Activated CD8-positive, alpha-beta memory T cell treated with anti-CD3 and anti-CD28 coated beads, Interleukin-2, amount 10 ng/mL, durations not matched to agents 7 days and 5 days (primary cell): ENCODE results near the gene APLP2. TPM values are rescaled to one million over a fixed set of nuclear protein-coding genes. Genes with fewer than 3 reads are reported as not detected.
"Not testable (repeated sequence)": the region's sequence is repeated elsewhere in the genome, so short reads cannot be mapped to it uniquely, and the experiment has no call there.

Experiments
- ATAC-seq: fragments of 150-1000 bp; cut with Tn5 transposase; one replicate; pipeline ENCODE4 v1.10.0; 2021; ENCODE audit warnings: moderate library complexity
- CTCF ChIA-PET: fragments of 350-600 bp; sonication (Branson Sonifier 250); formaldehyde crosslinking; loops from one replicate; lab custom pipeline; 2021; ENCODE audit warnings: antibody characterized with exemption; lab: Charles Lee
- DNase-seq: peaks from one replicate; pipeline ENCODE4 v3.0.0-alpha.2; 2020
- H3K27ac Mint-ChIP-seq: one replicate; pipeline ENCODE4 v1.8.0; 2021; ENCODE audit warnings: mild to moderate bottlenecking, mixed read lengths
- H3K27me3 Mint-ChIP-seq: one replicate; pipeline ENCODE4 v1.8.0; 2021; ENCODE audit warnings: mixed read lengths
- H3K36me3 Mint-ChIP-seq: one replicate; pipeline ENCODE4 v1.8.0; 2021; ENCODE audit warnings: mild to moderate bottlenecking, mixed read lengths
- H3K4me1 Mint-ChIP-seq: one replicate; pipeline ENCODE4 v1.8.0; 2021; ENCODE audit warnings: mixed read lengths
- H3K4me3 Mint-ChIP-seq: one replicate; pipeline ENCODE4 v1.8.0; 2021; ENCODE audit warnings: mild to moderate bottlenecking, moderate library complexity, mixed read lengths
- H3K9me3 Mint-ChIP-seq: one replicate; pipeline ENCODE4 v1.8.0; 2022; ENCODE audit warnings: low read depth, mixed read lengths
- total RNA-seq, 2 experiments: library from RNA; stranded (reverse); gene quantifications; one replicate each; pipeline ENCODE4 v1.2.3, GENCODE V29; 2021

The APLP2 gene
- 10 to 100 TPM; 21.9 to 33.5 TPM for total RNA-seq

GRCh38 chr11:130069659-130070108 is at the start of gene APLP2:
Gene APLP2, plus strand, starts transcription at chr11:130069894. Its CDS starts 84 bp downstream, at chr11:130069978.
- peak within 1 kb of the TSS; percentile 91 for H3K27ac Mint-ChIP-seq
- peak; percentile 98 for DNase-seq
- no peaks in the 10 kb centered on the region for H3K9me3 Mint-ChIP-seq
- peaks cover 18% of the 10 kb centered on the region for H3K4me1 Mint-ChIP-seq
- H3K27me3 Mint-ChIP-seq = peaks cover 27% of the 10 kb centered on the region
- H3K36me3 Mint-ChIP-seq = peaks cover 2% of the 10 kb centered on the region
- ATAC-seq = peak; percentile 95
- CTCF ChIA-PET = interaction anchor here (2.8 to 3.8 kb wide), 2 partner anchors 62 to 67 kb away, joined by 12 to 22 read pairs; partner anchors contain the start of gene PRDM10
- peak within 1 kb of the TSS; percentile 90 for H3K4me3 Mint-ChIP-seq

- Mint-ChIP-seq H3K9me3 (peaks cover 2% of the 10 kb centered on the region), H3K4me3 (no peak overlapping the region), H3K27ac (no peak overlapping the region), H3K27me3 (peaks cover 10% of the 10 kb centered on the region), H3K4me1 (no peaks in the 10 kb centered on the region), H3K36me3 (peaks cover 2% of the 10 kb centered on the region)
- CTCF ChIA-PET = no interaction called here
- DNase-seq (no peak), ATAC-seq (no peak)
Measured at GRCh38 chr11:130020323-130020722, 49.4 kb upstream of the APLP2 start.

GRCh38 chr11:130021606-130022005 is 48.1 kb upstream of the APLP2 start:
- DNase-seq, H3K4me3 Mint-ChIP-seq, H3K27ac Mint-ChIP-seq, H3K4me1 Mint-ChIP-seq, H3K9me3 Mint-ChIP-seq, H3K36me3 Mint-ChIP-seq, CTCF ChIA-PET, ATAC-seq: not testable (repeated sequence)
- H3K27me3 Mint-ChIP-seq = peaks cover 11% of the 10 kb centered on the region

- Mint-ChIP-seq H3K4me1 (no peaks in the 10 kb centered on the region), H3K27me3 (peaks cover 11% of the 10 kb centered on the region), H3K27ac (no peak overlapping the region), H3K9me3 (no peaks in the 10 kb centered on the region), H3K36me3 (no peaks in the 10 kb centered on the region), H3K4me3 (no peak overlapping the region)
- ATAC-seq (no peak), DNase-seq (no peak)
- CTCF ChIA-PET = no interaction called here
Measured at GRCh38 chr11:130022799-130023198, 46.9 kb upstream of the APLP2 start.

- Mint-ChIP-seq H3K27ac (no peak overlapping the region), H3K4me1 (no peaks in the 10 kb centered on the region), H3K27me3 (peaks cover 11% of the 10 kb centered on the region), H3K36me3 (no peaks in the 10 kb centered on the region), H3K4me3 (no peak overlapping the region), H3K9me3 (no peaks in the 10 kb centered on the region)
- CTCF ChIA-PET = no interaction called here
- DNase-seq (no peak), ATAC-seq (no peak)
Measured at GRCh38 chr11:130023204-130023603, 46.5 kb upstream of the APLP2 start.

GRCh38 chr11:130024361-130024760 is 45.3 kb upstream of the APLP2 start:
- no peak overlapping the region for H3K4me3 Mint-ChIP-seq
- DNase-seq = no peak
- H3K4me1 Mint-ChIP-seq = no peaks in the 10 kb centered on the region
- H3K9me3 Mint-ChIP-seq = no peaks in the 10 kb centered on the region
- H3K27ac Mint-ChIP-seq = no peak overlapping the region
- H3K27me3 Mint-ChIP-seq = peaks cover 11% of the 10 kb centered on the region
- CTCF ChIA-PET = no interaction called here
- no peak for ATAC-seq
- no peaks in the 10 kb centered on the region for H3K36me3 Mint-ChIP-seq

GRCh38 chr11:130025371-130025770 is 44.3 kb upstream of the APLP2 start:
- H3K36me3 Mint-ChIP-seq = no peaks in the 10 kb centered on the region
- H3K27me3 Mint-ChIP-seq = peaks cover 11% of the 10 kb centered on the region
- DNase-seq = no peak
- H3K9me3 Mint-ChIP-seq = no peaks in the 10 kb centered on the region
- CTCF ChIA-PET = no interaction called here
- no peaks in the 10 kb centered on the region for H3K4me1 Mint-ChIP-seq
- no peak for ATAC-seq
- H3K4me3 Mint-ChIP-seq = no peak overlapping the region
- H3K27ac Mint-ChIP-seq = no peak overlapping the region

GRCh38 chr11:130029137-130029536 is 40.6 kb upstream of the APLP2 start:
- H3K4me1 Mint-ChIP-seq = no peaks in the 10 kb centered on the region
- H3K36me3 Mint-ChIP-seq = no peaks in the 10 kb centered on the region
- peaks cover 9% of the 10 kb centered on the region for H3K27me3 Mint-ChIP-seq
- no peaks in the 10 kb centered on the region for H3K9me3 Mint-ChIP-seq
- H3K27ac Mint-ChIP-seq = no peak overlapping the region
- H3K4me3 Mint-ChIP-seq = no peak overlapping the region
- DNase-seq = no peak
- ATAC-seq = no peak
- CTCF ChIA-PET = no interaction called here

- H3K27ac Mint-ChIP-seq = no peak overlapping the region
- no peaks in the 10 kb centered on the region for H3K9me3 Mint-ChIP-seq
- H3K27me3 Mint-ChIP-seq = peaks cover 4% of the 10 kb centered on the region
- no peak for ATAC-seq
- CTCF ChIA-PET = no interaction called here
- H3K36me3 Mint-ChIP-seq = no peaks in the 10 kb centered on the region
- H3K4me1 Mint-ChIP-seq = no peaks in the 10 kb centered on the region
- no peak for DNase-seq
- no peak overlapping the region for H3K4me3 Mint-ChIP-seq
Measured at GRCh38 chr11:130031056-130031455, 38.6 kb upstream of the APLP2 start.

GRCh38 chr11:130031945-130032344 is 37.7 kb upstream of the APLP2 start:
- Mint-ChIP-seq H3K27me3 (peaks cover 6% of the 10 kb centered on the region), H3K36me3 (no peaks in the 10 kb centered on the region), H3K9me3 (no peaks in the 10 kb centered on the region), H3K4me1 (no peaks in the 10 kb centered on the region), H3K27ac (no peak overlapping the region), H3K4me3 (no peak overlapping the region)
- CTCF ChIA-PET = no interaction called here
- DNase-seq (no peak), ATAC-seq (no peak)

- CTCF ChIA-PET = no interaction called here
- no peak overlapping the region for H3K27ac Mint-ChIP-seq
- ATAC-seq = no peak
- no peak for DNase-seq
- no peaks in the 10 kb centered on the region for H3K36me3 Mint-ChIP-seq
- H3K4me1 Mint-ChIP-seq = peaks cover 2% of the 10 kb centered on the region
- peaks cover 9% of the 10 kb centered on the region for H3K27me3 Mint-ChIP-seq
- H3K4me3 Mint-ChIP-seq = no peak overlapping the region
- H3K9me3 Mint-ChIP-seq = no peaks in the 10 kb centered on the region
Measured at GRCh38 chr11:130032931-130033330, 36.8 kb upstream of the APLP2 start.

- Mint-ChIP-seq H3K4me3 (no peak overlapping the region), H3K36me3 (no peaks in the 10 kb centered on the region), H3K9me3 (no peaks in the 10 kb centered on the region), H3K27me3 (peaks cover 14% of the 10 kb centered on the region), H3K4me1 (peaks cover 3% of the 10 kb centered on the region), H3K27ac (no peak overlapping the region)
- ATAC-seq (no peak), DNase-seq (no peak)
- CTCF ChIA-PET = interaction anchor here (0.6 kb wide), 1 partner anchor 134 kb away, joined by 5 read pairs; no protein-coding TSS in a partner anchor
Measured at GRCh38 chr11:130034236-130034635, 35.5 kb upstream of the APLP2 start.

GRCh38 chr11:130037058-130037457 is 32.6 kb upstream of the APLP2 start:
- DNase-seq (no peak), ATAC-seq (no peak)
- Mint-ChIP-seq H3K27me3 (peaks cover 14% of the 10 kb centered on the region), H3K4me1 (peaks cover 3% of the 10 kb centered on the region), H3K36me3 (no peaks in the 10 kb centered on the region), H3K9me3 (no peaks in the 10 kb centered on the region), H3K4me3 (no peak overlapping the region), H3K27ac (no peak overlapping the region)
- CTCF ChIA-PET = no interaction called here

- H3K9me3 Mint-ChIP-seq = no peaks in the 10 kb centered on the region
- CTCF ChIA-PET = interaction anchor here (1.3 kb wide), 1 partner anchor 12 kb away, joined by 3 read pairs; no protein-coding TSS in a partner anchor
- H3K36me3 Mint-ChIP-seq = no peaks in the 10 kb centered on the region
- no peak overlapping the region for H3K4me3 Mint-ChIP-seq
- H3K4me1 Mint-ChIP-seq = peaks cover 3% of the 10 kb centered on the region
- no peak overlapping the region for H3K27ac Mint-ChIP-seq
- DNase-seq = no peak
- H3K27me3 Mint-ChIP-seq = peaks cover 16% of the 10 kb centered on the region
- no peak for ATAC-seq
Measured at GRCh38 chr11:130037881-130038585, 31.7 kb upstream of the APLP2 start.
